ENCODE results near the gene PAX5. TPM values are rescaled to one million over a fixed set of nuclear protein-coding genes. Genes with fewer than 3 reads are reported as not detected.

PAX5 gene
- total RNA-seq, 4 donors from 2014 or later, result not detected

GRCh38 chr9:37035648-37036370 is 1.7 kb upstream of the PAX5 start:
- H3K27me3 ChIP-seq, result peaks cover 0 to 100% of the 10 kb centered on the region in 2 donors

DNA sequence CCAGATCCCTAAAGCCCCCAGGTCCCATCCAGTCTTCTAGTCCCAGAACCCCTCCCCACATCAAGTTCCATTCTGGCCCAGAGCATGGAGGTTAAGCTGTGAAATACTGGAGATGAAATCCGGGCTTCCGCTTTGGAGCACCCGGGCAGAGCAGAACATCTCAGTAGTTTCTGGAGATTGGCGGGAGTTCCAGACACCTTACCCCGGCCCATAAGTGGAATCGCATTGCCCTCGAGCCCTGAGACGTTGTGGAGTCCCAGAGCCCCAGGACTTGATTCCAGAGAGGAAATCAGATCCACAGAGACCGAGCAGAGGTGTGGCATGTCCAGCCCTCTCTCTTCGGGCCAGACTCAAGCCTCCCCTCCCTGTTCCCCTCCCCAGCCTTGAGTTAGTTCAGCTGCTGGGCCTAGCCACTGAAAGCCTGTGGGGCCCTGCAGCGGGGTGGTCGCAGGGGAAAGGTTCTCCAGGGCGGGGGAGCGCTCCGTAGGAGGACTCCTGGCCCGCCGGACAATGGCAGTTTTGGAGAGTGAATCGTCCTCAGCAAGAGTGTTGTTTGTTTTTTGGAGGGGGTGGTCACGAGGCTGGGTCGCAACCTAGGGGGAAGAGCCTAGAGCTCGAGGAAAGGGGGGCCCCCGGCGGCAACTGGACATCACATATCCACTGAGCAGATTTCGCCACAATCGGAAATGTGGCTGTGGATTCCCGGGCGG is 1.0 kb upstream of the PAX5 start:
- no peaks in the 10 kb centered on the region for H3K36me3 ChIP-seq
- H3K4me3 ChIP-seq, result peak overlapping the region in 1 of 4 donors; percentile 24
- H3K27ac ChIP-seq, result peak overlapping the region in 1 of 4 donors; percentile 68
- WGBS, 2 donors, result 6% methylated on average over 26 to 27 of the region's 27 CpGs
- DNase-seq (ENCODE audit: low spot score in 2 of 2), result no peak
- peaks cover 0 to 51% (median 28%) of the 10 kb centered on the region in 4 donors for H3K4me1 ChIP-seq
- peaks cover 2 to 100% of the 10 kb centered on the region in 2 donors for H3K27me3 ChIP-seq
- no peaks in the 10 kb centered on the region for H3K9me3 ChIP-seq
- TF ChIP-seq POLR2A (IDR thresholded peaks at IDR 0.05) (no peak), EP300 (IDR thresholded peaks at IDR 0.05) (no peak), CTCF (IDR thresholded peaks at IDR 0.05) (no peak)

More at GRCh38 chr9:37035648-37036370, 1.7 kb upstream of the PAX5 start:
- TF ChIP-seq EP300 (IDR thresholded peaks at IDR 0.05), result peak in 1 of 2 donors; percentile 29
- no peak for TF ChIP-seq POLR2A (IDR thresholded peaks at IDR 0.05)
- TF ChIP-seq CTCF (IDR thresholded peaks at IDR 0.05), result no peak
- no peak for DNase-seq (ENCODE audit: low spot score in 2 of 2)
- Histone ChIP-seq H3K9me3 (no peaks in the 10 kb centered on the region), H3K4me1 (peaks cover 0 to 46% (median 23%) of the 10 kb centered on the region in 4 donors), H3K27ac (peak overlapping the region in 1 of 4 donors; percentile 68), H3K36me3 (no peaks in the 10 kb centered on the region), H3K4me3 (peak overlapping the region in 2 of 4 donors; percentile 56)
- WGBS, 2 donors, result 5 to 7% methylated on average over 33 to 35 of the region's 35 CpGs

- Histone ChIP-seq H3K9me3 (no peaks in the 10 kb centered on the region), H3K4me3 (peak overlapping the region in 2 of 4 donors; percentile 24 to 29), H3K36me3 (no peaks in the 10 kb centered on the region), H3K27me3 (peaks cover 7 to 100% of the 10 kb centered on the region in 2 donors), H3K4me1 (peaks cover 0 to 58% (median 31%) of the 10 kb centered on the region in 4 donors), H3K27ac (peak overlapping the region in 1 of 4 donors; percentile 68)
- WGBS, 2 donors, result 1 to 3% methylated on average over 34 to 49 of the region's 56 CpGs
- no peak for DNase-seq (ENCODE audit: low spot score in 2 of 2)
- TF ChIP-seq EP300 (IDR thresholded peaks at IDR 0.05) (no peak), POLR2A (IDR thresholded peaks at IDR 0.05) (no peak)
Observed at GRCh38 chr9:37034305-37034937, 353 bp upstream of the PAX5 start.

DNA sequence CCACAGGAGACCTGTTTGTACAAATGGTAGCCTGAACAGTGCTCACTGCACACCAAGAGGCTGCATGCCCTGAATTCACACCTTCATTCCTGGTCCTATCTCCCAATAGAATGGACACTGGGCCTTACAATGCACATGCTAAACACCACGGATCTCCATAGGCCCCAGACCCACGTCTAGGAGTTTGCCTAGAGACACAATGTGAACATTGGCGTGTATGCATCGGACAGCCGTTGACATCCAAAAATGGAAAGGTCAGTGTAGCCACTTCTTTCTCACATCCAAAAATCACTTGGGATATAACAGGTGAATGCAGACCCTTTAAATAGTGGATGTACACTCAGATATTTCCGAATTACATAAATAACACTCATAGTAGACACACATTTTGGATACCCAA is 927 bp downstream of the PAX5 start:
- TF ChIP-seq EP300 (IDR thresholded peaks at IDR 0.05) (no peak), CTCF (IDR thresholded peaks at IDR 0.05) (no peak), POLR2A (IDR thresholded peaks at IDR 0.05) (no peak)
- H3K27me3 ChIP-seq, result peaks cover 16 to 100% of the 10 kb centered on the region in 2 donors
- no peak overlapping the region for H3K27ac ChIP-seq
- 43 to 56% methylated on average over 6 of the region's 6 CpGs for WGBS, 2 donors
- no peak overlapping the region for H3K4me3 ChIP-seq
- no peaks in the 10 kb centered on the region for H3K9me3 ChIP-seq
- no peaks in the 10 kb centered on the region for H3K36me3 ChIP-seq
- no peak for DNase-seq (ENCODE audit: low spot score in 2 of 2)
- H3K4me1 ChIP-seq, result peaks cover 0 to 65% (median 31%) of the 10 kb centered on the region in 4 donors

DNA sequence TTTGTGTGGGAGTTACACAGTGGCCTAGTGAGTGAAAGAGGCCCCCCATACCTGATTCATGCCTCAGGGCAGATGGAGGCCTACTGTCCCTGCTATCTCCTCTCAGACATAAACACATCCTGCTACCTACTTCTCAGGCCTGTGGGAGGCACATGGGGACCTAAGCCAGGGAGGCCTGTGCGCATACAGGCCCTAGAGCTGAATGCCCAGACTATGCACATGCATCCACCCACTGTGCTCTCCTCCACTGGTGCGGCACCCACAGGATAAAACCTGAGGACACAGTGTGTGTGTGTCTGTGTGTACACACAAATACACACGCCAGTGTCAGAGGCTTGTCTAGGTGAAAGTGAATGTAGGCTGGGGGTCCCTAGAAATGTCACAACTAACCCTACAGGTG is 1.4 kb downstream of the PAX5 start:
- Histone ChIP-seq H3K36me3 (no peaks in the 10 kb centered on the region), H3K27ac (no peak overlapping the region), H3K4me1 (peaks cover 0 to 65% (median 28%) of the 10 kb centered on the region in 4 donors), H3K4me3 (no peak overlapping the region), H3K27me3 (peaks cover 16 to 100% of the 10 kb centered on the region in 2 donors), H3K9me3 (peaks cover 0 to under 1% (median 0%) of the 10 kb centered on the region in 4 donors)
- TF ChIP-seq POLR2A (IDR thresholded peaks at IDR 0.05) (no peak), EP300 (IDR thresholded peaks at IDR 0.05) (no peak), CTCF (IDR thresholded peaks at IDR 0.05) (no peak)
- no peak for DNase-seq (ENCODE audit: low spot score in 2 of 2)
- 57 to 63% methylated on average over 3 of the region's 3 CpGs for WGBS, 2 donors
